GM12865 (cell line): ENCODE results near the gene AOAH.

Source experiments
- DNase-seq: peaks from one replicate; pipeline ENCODE4 v3.0.0; 2010; ENCODE audit warnings: low read depth
- H3K4me3 ChIP-seq: 2 replicates; pipeline ENCODE4 v1.5.1; 2011; ENCODE audit warnings: mild to moderate bottlenecking, low read depth, low read length, control low read depth
- CTCF ChIP-seq: IDR thresholded peaks from 2 replicates; pipeline ENCODE4 v1.5.1; 2011; ENCODE audit warnings: low read length, control low read depth, low read depth, inconsistent platforms; ENCODE audit not compliant: insufficient read depth; ENCODE audit errors: missing control alignments

The AOAH gene

DNA sequence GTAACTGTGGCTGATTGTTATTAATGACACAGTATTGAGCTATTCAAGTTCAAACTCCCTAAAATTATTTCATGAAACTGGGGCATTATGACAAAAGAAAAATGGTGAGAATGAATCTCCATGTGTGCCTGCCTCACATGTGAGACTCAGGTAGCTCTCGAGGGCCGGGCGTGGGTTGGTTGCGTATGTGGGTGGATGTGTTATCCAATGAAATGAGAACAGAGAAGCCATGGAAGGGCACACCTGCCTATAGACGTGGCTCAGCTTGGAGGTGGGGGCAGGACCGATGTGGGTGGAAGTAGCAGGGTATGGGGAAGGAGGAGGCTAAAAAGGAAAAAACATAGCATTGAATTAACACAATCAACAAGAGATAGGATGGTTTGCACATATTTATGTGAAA is 96.5 kb downstream of the AOAH start:
- no peak for DNase-seq
- TF ChIP-seq CTCF = no peak
- no peak overlapping the region for H3K4me3 ChIP-seq

- no peak for DNase-seq
- no peak overlapping the region for H3K4me3 ChIP-seq
- TF ChIP-seq CTCF = no peak
Measured at GRCh38 chr7:36626111-36626510, 98.2 kb downstream of the AOAH start.

- no peak for TF ChIP-seq CTCF
- no peak overlapping the region for H3K4me3 ChIP-seq
- DNase-seq = no peak
Measured at GRCh38 chr7:36625247-36625646, 99.0 kb downstream of the AOAH start.

DNA sequence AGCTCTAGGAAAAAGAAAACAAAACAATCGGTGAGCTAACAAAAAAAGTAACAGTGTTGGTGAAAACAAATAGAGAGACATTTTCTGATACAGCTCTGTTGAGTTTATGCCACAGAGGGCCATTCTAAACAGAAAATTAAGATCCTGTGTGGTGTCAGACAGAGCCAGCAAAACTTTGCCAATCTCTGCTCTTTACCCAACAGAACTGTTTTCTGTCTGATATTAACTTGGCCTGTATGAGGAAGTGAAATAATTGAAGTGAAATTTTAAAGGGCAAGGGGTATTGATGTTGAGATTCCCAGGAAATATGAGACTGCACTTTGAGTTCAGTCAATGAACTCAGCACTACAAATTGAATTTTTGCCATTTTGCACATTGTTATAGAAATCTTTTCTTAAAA is 101.0 kb downstream of the AOAH start:
- no peak overlapping the region for H3K4me3 ChIP-seq
- DNase-seq = no peak
- no peak for TF ChIP-seq CTCF

GRCh38 chr7:36621396-36621795 is 102.9 kb downstream of the AOAH start:
- DNase-seq = no peak
- TF ChIP-seq CTCF = no peak
- H3K4me3 ChIP-seq = no peak overlapping the region

DNA sequence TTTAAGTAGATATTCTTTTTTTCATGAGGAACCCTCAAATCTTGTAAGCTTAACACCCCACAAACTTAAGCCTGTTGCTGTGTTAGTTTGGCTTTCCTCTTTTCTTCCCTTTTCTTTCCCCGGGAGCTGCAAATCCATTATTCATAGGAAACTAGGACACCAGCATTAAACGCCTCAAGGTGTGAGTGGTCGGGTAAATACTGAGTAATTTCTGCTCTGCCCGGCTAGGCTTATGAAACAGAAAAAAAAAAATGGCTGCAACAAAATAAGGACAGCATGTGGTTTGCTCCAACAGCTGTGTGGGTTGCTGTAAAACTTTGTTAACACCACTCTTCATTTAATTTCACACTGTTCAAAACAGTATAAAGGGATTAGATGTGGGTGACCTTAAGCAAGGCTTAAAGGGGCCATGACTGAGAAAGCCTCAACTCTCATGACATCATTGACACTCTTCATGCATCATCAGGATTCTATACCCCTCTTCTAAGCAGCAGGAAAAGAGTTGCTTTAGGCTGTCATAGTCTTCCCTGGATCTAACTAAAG is 104.1 kb downstream of the AOAH start:
- no peak overlapping the region for H3K4me3 ChIP-seq
- TF ChIP-seq CTCF = no peak
- no peak for DNase-seq

- DNase-seq = no peak
- no peak for TF ChIP-seq CTCF
Measured at GRCh38 chr7:36617408-36617807, 106.9 kb downstream of the AOAH start.

More at GRCh38 chr7:36617408-36617807, 106.9 kb downstream of the AOAH start:
- H3K4me3 ChIP-seq = no peak overlapping the region
